Jurkat, Clone E6-1 (cell line): ENCODE data around the gene LMO2.
"Not testable (repeated sequence)": the region's sequence is repeated elsewhere in the genome, so short reads cannot be mapped to it uniquely, and the experiment has no call there.

ENCODE experiments used
- DNase-seq: peaks from one replicate; pipeline ENCODE4 v3.0.0-alpha.2; 2011; ENCODE audit warnings: low read depth, low spot score
- H3K4me3 ChIP-seq: 2 replicates; pipeline ENCODE4 v1.5.1; 2011; ENCODE audit warnings: mild to moderate bottlenecking, low read length, control low read depth, moderate library complexity

The LMO2 gene

GRCh38 chr11:33837334-33837733 is 54.5 kb downstream of the LMO2 start:
- DNase-seq, H3K4me3 ChIP-seq: not testable (repeated sequence)

GRCh38 chr11:33835143-33835878 is 56.6 kb downstream of the LMO2 start:
- H3K4me3 ChIP-seq: no peak overlapping the region
- peak; percentile 18 for DNase-seq

GRCh38 chr11:33832676-33833075 is 59.2 kb downstream of the LMO2 start:
- no peak for DNase-seq
- no peak overlapping the region for H3K4me3 ChIP-seq

- H3K4me3 ChIP-seq: no peak overlapping the region
- no peak for DNase-seq
These were observed 60.8 kb downstream of the LMO2 start for GRCh38 chr11:33830903-33831648.

- no peak overlapping the region for H3K4me3 ChIP-seq
- peak; percentile 35 for DNase-seq
These were observed 62.3 kb downstream of the LMO2 start for GRCh38 chr11:33829430-33830141.

- DNase-seq: no peak
- H3K4me3 ChIP-seq: no peak overlapping the region
These were observed 63.1 kb downstream of the LMO2 start for GRCh38 chr11:33828604-33829429.

GRCh38 chr11:33827206-33827605 is 64.7 kb downstream of the LMO2 start:
- no peak overlapping the region for H3K4me3 ChIP-seq

GRCh38 chr11:33825854-33826560 is 65.9 kb downstream of the LMO2 start:
- no peak overlapping the region for H3K4me3 ChIP-seq
- DNase-seq: no peak

More at GRCh38 chr11:33827206-33827605, 64.7 kb downstream of the LMO2 start:
- no peak for DNase-seq

DNA sequence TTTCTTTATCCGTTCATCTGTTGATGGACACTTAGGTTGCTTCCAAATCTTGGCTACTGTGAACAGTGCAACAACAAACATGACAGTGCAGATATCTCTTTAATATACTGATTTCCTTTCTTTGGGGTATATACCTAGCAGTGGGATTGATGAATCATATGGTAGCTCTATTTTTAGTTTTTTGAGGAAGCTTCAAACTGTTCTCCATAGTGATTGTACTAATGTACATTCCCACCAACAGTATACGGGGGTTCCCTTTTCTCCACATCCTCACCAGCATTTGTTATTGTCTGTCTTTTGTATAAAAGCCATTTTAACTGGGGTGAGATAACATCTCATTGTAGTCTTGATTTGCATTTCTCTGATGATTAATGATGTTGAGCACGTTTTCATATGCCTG is 68.9 kb downstream of the LMO2 start:
- not testable (repeated sequence) for H3K4me3 ChIP-seq, DNase-seq

GRCh38 chr11:33819278-33820035 is 72.4 kb downstream of the LMO2 start:
- no peak overlapping the region for H3K4me3 ChIP-seq
- DNase-seq: no peak
